UCSD-AML1 (cell line): Measurements from ENCODE around the gene MARCHF10.

Experiments used
- DNase-seq: peaks from one replicate; lab custom pipeline; 2025; ENCODE audit not compliant: unreplicated experiment; lab: John Stamatoyannopoulos, UW

MARCHF10 gene

DNA sequence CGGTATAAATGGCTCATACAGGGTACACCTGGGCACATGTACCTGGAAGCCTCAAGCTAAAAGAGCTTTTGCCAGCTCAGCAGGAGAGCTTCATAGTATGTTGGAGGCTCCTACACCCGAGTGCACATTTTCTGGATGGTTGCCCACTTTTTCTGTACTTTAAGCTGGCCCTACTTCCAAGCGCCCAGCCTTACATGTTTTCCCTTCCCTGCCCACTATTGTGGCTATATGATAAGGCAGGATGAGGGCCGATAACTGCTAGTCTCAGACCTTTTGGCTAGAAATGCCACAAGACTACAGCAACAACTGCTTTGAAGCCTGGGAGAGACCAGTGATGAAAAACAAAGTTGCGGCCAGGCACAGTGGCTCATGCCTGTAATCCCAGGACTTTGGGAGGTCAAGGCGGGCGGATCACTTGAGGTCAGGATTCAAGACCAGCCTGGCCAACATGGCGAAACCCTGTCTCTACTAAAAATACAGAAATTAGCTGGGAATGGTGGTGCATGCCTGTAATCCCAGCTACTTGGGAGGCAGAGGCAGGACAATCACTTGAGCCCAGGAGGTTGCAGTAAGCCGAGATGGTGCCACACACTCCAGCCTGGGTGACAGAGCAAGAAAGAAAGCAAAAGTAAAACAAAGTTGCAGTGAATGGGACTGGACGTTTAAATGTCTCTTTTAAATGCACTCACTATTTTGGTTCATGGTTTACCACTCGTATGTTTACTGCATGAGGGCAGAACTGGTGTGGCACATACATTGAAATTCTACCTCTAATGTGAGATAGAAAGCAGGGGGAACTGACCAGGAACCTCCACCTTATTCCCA is 14.2 kb upstream of the MARCHF10 start:
- DNase-seq, result no peak

DNA sequence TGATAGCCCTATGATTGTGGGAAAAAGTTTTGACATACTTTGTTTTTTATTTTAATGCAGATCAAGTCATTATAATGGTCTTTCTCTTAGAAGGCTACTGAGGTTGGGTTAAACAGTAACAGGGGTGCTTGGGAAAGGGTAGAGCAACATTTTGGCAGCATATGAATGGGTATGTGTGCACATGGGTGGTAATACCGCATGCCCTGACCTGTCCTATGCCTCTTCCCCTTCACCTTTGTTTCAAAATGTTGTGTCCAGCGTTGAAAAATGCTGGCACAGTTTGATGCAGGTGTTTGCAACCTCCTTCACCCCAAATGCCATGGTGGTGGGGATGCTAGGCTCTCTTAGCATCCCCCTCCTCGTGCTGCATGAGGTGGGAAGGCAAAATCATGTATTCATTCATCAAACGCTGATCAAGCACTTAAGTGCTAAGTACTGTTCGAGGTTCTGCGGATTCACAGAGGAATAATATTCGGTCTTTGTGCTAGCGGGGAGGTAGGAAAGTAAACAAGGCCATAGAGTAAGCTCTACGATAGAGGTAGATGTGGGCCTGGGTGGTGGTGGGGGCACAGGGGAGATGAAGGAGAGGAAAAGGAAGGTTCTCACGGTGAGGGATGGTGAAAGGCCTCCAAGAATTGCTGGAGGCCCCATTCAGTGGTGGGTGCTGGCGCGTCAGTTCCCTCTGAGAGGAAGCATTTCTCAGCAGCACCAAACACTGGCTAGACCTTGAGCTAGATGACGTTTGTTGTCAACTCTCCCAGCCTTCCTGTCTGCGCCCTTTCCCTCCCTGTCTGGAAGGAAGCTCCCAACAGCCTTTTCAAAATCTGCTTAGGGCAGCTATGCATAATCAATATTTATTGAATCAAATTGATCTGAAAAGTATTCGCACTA is 13.3 kb upstream of the MARCHF10 start:
- DNase-seq, result no peak

DNA sequence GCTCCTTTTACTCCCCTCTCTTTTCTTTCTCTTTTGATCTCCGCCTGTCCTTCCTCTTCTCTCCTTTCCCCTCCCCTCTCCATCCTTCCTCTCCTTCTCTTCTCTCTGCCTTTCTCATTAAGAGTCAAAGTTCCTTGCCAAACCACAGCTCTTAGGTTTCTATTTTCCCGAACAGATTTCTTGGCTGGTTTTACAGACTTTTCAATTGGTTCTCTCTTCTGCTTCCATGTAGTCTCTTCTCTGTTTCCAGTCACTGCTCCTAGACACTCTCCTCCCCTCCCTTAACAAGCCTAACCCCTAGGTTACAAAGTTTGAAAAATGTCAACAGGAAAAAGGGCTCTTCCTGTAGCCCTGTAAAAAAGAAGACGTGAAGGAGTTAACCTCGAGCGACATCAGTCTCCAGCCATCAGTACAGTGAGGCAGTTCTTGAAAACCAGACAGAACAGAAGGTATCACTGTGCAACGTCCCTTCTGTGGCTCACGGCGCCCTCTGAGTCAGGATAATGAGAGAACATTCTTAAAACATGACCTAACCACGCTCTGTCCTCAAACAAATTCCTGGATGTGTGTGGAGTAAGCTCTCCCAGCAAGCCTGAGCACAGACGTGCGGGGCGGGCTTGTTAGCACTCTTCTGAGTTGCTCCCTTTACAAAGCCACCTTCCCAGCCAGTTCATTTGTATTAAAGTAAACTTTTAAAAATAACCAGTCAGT is 11.6 kb upstream of the MARCHF10 start:
- DNase-seq, result no peak

DNA sequence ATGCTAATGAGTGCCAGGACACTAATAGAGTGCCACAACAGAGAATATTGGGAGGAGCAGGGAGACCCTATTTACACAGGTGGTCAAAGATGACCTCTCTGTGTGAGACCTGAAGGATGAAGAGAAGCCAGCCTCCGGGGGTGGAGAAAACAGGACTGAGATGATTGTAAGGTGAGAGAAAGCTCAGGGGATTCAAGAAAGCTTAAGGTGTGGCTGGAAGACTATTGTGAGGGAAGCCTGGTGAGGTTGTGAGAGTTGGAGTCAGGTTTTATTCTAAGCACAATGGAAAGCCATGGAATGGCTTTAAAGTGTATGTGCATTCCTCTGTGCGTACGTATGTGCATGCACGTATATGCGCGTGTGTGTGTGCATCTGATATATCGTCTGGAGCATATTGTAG is 10.4 kb upstream of the MARCHF10 start:
- no peak for DNase-seq

DNA sequence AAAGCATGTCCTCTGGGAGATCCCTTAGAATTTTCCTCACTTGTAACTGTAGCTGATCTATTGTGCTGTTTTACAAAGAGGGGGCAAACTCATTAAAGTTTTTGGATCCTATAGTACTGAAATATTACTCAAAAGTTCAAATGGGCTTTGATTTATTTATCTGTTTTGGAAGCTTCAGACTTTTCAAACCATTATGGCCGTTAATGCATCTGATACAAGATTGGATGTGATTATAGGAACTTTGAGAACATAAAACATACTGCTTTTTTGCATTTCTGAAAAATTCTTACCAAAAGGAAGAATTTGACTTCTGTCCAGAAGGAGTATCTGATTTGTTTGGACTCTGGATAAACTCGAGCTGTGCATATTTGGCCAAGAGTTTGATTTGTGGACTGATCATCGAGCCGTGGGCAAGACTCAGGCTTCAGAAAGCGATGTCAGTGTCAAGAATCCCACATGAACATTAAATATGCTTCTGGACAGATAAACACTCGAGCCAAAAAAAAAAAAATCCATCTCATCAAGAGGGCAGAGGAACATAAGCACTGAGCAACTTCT is 8.2 kb upstream of the MARCHF10 start:
- no peak for DNase-seq

DNA sequence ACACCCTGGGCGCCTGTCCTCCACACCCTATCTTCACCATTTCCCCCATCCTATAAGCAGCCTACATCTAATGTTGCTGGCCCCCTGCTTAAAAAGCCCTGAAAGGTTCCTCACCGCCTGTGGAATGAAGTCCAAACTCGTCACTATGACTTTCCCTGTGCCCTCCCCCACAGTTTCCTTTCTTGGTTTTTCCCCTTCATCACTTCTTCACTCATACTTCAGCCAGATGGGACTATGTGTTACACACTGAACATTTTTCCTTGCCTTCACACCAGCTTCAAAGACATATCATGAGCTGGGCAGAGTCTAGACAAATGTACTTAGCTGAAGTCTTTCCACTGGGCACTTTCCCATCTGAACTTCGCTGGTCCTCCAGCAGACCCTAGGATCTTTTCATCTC is 1.5 kb upstream of the MARCHF10 start:
- no peak for DNase-seq

DNA sequence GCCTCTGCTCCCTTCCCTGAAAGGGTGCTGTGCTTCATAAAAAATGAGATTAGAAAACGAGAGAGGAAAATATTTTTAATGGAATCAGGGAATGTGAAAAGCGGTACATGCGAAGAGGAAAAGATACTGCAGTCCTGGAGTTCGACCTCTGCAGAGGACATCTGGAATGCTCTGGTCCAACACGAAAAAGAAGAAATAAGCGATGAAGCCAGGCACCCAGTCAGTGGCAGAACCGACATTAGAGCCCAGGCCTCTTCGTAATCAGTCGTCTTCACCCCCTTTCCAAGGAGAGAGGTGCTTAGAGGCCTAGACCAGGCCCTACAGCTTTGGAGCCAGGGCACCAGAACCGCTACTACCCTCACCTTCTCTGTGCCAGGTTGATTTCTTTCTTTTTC is 459 bp upstream of the MARCHF10 start:
- DNase-seq, result no peak

DNA sequence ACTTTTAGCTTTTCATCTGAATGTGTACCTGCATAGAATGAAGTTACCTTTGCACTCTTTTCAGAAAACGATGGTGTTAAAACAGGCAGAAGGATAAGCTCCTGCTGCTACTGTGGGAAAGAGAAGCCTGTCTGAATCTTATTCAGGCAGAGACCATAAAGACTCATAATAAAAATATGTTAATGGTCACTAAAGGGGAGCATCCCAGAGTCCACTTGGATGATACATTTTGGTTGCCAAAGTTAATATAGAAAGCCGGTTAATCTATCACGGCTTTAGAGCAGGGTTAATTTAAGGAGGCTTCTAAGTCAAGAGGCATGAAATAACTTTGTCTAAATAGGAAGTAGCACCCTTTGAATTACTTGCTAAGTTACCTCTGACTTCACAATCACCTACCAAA is 2.9 kb downstream of the MARCHF10 start:
- DNase-seq, result no peak

DNA sequence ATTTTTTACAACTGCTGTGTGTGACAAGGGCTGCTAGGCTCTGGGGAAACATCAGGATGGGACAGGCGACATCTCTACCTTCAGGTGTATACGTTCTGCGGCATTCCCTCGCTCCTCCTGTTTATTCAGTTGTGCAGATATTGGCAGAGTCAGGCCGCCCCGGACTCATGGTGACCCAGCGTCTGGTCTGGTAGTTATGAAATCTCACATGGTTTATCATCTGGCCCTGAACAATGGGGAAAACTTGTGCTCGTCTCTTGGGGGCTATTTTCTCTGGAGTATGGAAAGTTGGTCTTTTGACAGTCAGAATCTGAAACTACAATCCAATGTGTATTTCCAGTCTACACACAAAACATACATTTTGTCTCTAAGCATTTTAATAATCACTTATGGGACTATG is 3.3 kb downstream of the MARCHF10 start:
- DNase-seq, result no peak

DNA sequence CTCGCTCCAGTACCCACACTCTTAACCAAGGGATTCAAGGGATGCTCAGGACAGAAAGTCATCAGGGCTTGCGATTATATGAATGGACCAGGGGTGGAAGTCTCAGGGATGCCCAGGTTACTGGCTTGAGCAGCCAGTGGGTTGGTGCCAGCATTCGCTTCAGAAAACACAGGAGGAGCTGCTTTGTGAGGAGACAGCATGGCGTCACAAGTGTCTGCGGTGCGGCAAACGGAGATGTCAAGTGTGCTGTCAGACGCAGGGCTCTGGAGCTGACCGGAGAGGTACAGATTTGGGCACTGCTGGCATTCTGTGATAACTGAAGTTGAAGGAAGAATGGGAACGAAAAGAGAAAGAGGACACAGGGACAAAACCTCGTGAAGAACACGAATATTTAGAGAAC is 4.1 kb downstream of the MARCHF10 start:
- DNase-seq, result no peak

DNA sequence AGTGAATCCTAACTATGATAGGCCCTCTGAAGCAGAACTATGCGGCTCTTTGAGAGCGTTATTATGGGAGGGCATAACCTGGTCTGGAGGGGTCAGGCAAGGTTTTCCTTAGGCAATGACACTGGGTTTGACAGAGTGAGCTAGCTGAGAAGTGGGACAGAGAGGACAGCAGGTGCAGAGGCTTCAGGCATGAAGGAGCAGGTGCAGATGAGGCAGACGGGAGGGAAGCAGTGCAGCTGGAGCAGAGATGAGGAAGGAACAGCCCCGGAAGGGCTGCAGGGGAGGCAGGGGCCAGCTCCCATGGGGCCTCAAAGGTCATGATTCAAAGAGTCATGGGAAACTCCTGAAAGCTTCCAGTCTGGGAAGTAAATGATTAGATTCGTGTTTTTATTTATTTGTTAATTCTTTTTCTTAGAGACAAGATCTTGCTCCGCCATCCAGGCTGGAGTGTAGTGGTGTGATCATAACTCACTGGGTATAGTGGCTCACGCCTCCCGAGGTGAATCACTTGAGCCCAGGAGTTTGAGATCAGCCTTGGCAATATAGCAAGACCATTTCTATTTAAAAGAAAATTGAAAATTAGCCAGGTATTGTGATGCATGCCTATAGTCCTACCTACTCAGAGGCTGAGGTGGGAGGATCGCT is 5.4 kb downstream of the MARCHF10 start:
- no peak for DNase-seq

DNA sequence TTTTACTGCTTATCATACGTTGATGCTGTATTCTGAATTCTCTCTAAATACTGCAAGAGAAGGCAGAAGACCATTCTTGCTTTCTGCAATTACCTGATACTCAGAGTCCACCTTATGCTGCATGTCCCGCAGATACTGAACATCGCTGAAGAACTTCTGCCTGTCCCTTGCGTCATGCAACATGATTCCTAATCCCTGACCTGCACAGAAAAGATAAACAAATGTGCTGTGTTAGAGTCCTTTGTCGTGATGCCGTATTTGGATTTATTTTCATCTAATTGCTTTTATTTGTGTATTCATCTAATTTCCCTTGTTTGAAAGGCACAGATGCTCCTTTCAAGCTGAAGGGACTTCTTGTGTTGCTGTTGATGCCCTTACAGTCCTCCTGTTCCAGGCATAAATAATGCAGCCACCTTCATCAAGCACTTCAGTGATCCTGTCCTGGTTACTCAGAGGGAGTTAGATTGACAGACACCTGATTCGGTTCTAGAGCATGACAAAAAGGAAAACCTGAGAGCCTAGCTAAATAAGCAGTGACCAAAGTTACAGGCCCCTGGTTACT is 6.5 kb downstream of the MARCHF10 start:
- no peak for DNase-seq

DNA sequence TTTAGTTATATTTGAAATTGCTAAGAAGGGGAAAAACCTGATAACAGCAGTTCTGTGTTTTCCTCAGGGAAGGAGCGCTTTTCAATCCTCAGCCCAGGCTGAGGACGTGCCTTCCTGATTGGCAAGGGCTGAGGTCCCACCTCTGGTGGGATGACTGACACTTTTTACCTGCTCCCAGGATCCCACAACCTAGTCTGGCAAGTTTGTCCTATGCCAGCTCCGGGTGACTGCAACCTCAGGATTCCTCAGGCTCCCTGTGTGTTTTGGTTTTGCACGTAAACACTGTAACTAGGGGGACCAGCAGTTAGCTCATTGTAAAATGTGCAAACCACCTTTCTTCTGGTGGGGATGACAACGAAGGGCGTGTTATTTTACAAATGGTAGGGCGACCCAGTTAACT is 7.5 kb downstream of the MARCHF10 start:
- DNase-seq, result no peak

DNA sequence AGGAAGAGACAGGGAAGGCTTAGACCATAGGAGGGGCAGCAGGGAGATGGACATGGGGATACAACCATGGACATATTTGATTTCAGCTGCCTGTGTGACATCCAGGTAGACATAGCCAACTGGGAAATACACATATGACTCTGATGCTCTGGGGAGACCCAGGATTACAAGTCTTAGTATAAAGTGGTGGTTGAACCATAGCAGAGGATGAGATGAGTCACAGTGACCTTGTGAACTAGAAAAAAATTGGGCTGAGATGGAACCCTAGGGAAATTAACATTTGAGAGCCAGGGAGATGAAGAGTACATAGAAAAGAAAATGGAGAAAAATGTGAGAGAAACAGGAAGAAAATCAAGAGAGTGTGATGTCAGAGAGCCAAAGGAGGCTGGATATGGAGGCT is 10.2 kb downstream of the MARCHF10 start:
- DNase-seq, result no peak

DNA sequence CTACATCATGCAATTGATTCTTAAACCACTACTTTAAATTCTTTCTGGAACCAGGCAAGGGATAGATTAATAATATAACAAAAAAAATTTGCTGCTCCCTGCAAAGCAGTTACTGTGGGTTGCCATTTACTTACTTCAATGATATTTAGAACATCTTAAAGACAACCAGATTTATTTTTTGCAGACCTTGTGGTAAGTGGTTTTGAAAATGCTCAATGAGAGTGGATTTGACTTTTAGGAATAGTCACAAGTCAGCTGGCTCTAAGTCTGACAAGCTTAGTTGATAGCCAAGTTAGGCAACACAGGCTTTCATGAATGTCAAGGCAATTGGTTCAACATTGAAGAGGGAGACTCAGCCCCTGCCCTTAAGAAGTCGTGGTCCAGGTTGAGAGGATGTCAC is 11.8 kb downstream of the MARCHF10 start:
- DNase-seq, result no peak

DNA sequence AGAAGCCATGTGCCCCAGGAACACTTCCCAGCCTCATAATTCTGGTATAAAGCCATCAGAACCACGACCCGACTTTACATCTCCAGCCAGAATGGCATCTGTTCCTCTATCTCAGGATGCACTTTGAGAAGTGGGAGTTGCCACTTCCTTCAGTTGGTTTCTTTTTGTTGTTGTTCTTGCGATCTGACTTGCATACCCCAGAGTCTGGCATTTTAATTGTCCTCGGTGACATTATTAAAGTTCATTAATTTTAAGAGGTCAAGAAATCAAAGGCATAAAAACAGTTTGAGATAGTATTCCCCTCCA is 13.5 kb downstream of the MARCHF10 start:
- DNase-seq, result no peak

DNA sequence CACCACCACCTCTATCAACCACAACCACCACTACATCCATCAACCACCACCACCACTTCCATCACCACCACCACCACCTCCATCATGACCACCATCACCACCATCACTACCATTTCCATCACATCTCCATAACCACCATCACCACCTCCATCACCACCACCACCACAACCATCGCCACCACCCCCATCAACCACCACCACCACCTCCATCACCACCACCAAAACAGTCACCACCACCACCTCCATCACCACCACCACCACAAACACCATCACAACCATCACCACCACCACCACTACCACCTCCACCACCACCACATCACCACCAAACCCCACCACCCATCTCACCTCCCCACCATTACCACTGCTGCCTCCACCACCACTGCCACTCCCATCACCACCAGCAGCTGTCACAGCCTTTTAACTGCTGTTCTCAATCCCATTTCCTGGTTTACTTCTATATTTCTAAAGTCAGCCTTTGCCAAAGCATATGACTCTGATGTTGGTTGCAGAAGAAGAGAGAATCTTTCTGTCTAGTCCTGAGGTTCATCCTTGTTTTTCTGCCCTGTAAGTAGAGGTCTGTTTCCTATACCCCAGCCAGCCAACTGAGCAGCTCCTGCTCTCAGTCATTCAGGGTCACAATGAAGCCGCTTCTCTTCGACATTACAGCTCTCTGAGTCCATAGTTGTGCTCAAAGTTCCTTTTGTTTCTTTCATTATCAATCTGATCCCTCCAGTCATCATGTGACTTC is 14.0 kb downstream of the MARCHF10 start:
- DNase-seq, result no peak

DNA sequence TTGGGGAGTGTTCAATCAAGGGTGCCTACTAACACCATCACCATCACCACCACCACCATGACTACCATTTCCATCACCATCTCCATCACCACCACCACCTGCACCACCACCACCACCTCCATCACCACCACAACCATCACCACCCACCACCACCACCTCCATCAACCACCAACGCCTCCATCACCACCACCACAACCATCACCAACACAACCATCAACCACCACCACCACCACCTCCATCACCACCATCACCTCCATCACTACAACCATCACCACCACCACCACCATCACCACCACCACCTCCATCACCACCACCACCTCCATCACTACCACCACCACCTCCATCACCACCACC is 15.7 kb downstream of the MARCHF10 start:
- DNase-seq, result no peak

DNA sequence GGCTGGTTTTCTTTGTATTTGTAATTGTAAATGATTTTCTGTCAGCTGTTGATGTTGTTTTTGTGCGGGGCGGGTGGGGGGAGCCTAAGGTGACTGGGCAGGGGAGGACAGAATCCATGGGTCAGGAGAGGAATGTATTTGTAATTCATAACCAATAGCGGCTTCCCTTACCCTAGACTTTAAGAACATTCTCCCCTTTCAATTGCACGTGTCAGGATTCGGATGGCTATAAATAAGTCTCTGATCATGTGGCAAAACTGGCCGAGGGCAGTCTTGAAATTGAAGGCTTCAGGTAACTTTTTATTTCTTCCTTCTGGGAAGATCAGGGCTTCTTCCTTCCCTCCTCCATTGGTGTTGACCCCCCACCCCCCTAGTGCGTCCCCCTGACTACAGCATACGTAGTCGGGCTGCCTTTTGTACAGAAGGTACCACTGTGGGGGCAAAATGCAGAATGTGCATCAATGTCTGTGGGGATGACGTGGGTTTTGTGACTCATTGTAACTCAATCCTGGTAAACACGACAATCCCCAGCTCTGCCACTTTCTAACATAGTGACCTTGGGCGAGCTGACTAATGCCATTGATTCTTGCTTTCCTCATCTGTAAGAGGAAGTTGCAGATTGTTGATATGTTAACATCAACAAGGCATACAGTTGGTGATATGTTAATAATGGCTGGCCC is 16.2 kb downstream of the MARCHF10 start:
- no peak for DNase-seq
